ENCODE measurements around the gene PTPN4.

DNA sequence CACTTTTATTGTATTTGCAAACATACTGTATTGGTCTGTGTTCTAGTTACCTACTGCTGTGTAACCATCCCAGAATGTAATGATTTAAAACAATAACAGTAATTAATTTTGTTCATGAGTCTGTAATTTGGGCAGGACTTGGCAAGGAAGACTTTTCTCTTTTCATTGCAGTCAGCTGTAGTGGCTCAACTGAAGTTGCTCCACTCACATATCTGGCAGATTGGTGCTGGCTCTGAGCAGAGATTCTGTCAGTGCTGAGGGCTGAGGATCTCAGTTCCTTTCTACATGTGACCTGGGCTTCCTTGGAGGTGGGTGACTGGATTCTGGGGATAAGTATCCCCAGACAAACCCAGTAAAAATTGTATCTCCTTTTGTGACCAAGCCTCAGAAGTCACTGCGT lies 26.6 kb downstream of the PTPN4 start:
- TF ChIP-seq POLR2A (IDR thresholded peaks at IDR 0.05): no peak
- TF ChIP-seq, protein P1, sequence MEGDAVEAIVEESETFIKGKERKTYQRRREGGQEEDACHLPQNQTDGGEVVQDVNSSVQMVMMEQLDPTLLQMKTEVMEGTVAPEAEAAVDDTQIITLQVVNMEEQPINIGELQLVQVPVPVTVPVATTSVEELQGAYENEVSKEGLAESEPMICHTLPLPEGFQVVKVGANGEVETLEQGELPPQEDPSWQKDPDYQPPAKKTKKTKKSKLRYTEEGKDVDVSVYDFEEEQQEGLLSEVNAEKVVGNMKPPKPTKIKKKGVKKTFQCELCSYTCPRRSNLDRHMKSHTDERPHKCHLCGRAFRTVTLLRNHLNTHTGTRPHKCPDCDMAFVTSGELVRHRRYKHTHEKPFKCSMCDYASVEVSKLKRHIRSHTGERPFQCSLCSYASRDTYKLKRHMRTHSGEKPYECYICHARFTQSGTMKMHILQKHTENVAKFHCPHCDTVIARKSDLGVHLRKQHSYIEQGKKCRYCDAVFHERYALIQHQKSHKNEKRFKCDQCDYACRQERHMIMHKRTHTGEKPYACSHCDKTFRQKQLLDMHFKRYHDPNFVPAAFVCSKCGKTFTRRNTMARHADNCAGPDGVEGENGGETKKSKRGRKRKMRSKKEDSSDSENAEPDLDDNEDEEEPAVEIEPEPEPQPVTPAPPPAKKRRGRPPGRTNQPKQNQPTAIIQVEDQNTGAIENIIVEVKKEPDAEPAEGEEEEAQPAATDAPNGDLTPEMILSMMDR (IDR thresholded peaks at IDR 0.05): no peak

Measured in body of pancreas (tissue), 4 donors.